Naive thymus-derived CD4-positive, alpha-beta T cell (primary cell): ENCODE data around the gene IL1RAPL1. TPM values are rescaled to one million over a fixed set of nuclear protein-coding genes. Genes with fewer than 3 reads are reported as not detected.

Experiments used
- ATAC-seq: fragments of 150-1000 bp; cut with Tn5 transposase; 2 replicates; pipeline ENCODE4 v1.10.0; 2021; ENCODE audit warnings: mild to moderate bottlenecking, moderate library complexity
- CTCF ChIA-PET: fragments of 350-600 bp; sonication (Branson Sonifier 250); formaldehyde crosslinking; loops from one replicate; lab custom pipeline; 2021; ENCODE audit warnings: antibody characterized with exemption; lab: Charles Lee
- POLR2A ChIA-PET: fragments of 350-600 bp; sonication (Branson Sonifier 250); formaldehyde crosslinking; loops from one replicate; lab custom pipeline; 2021; ENCODE audit warnings: antibody characterized with exemption, inconsistent platforms; lab: Charles Lee
- DNase-seq, 9 donors: peaks; one replicate each; pipeline versions ENCODE4 v3.0.0 to v3.0.0-alpha.2; 2020 to 2022; ENCODE audit warnings: mixed read lengths in 1 of 9
- H3K27ac ChIP-seq: one replicate; pipeline ENCODE4 v1.7.0; 2013; ENCODE audit warnings: mild to moderate bottlenecking, low read depth, low read length, moderate library complexity
- H3K27me3 ChIP-seq, 2 donors: one replicate each; pipeline ENCODE4 v1.7.0; 2013; ENCODE audit warnings: low read length in 2 of 2, mild to moderate bottlenecking in 2 of 2, moderate library complexity in 2 of 2; ENCODE audit not compliant: control insufficient read depth in 2 of 2, insufficient read depth in 2 of 2
- H3K36me3 ChIP-seq, 3 experiments: 1 replicate in 2 of 3; 2 replicates in 1 of 3; pipeline ENCODE4 v1.7.0; 2013; ENCODE audit warnings: low read length in 3 of 3, mild to moderate bottlenecking in 3 of 3, moderate library complexity in 1 of 3; ENCODE audit not compliant: insufficient read depth in 3 of 3, control insufficient read depth in 2 of 3
- H3K4me1 ChIP-seq, 2 donors: one replicate each; pipeline ENCODE4 v1.7.0; 2013; ENCODE audit warnings: low read length in 2 of 2, mild to moderate bottlenecking in 2 of 2, moderate library complexity in 1 of 2; ENCODE audit not compliant: control insufficient read depth in 2 of 2, insufficient read depth in 2 of 2
- H3K4me3 ChIP-seq: 2 replicates; pipeline ENCODE4 v1.7.0; 2013; ENCODE audit warnings: mild to moderate bottlenecking, low read length
- H3K9me3 ChIP-seq, 3 experiments: 1 replicate in 2 of 3; 2 replicates in 1 of 3; pipeline ENCODE4 v1.7.0; 2013; ENCODE audit warnings: low read length in 3 of 3; ENCODE audit not compliant: control insufficient read depth in 2 of 3
- H3K27ac Mint-ChIP-seq, 9 donors: one replicate each; pipeline ENCODE4 v1.8.0; 2020 to 2022; ENCODE audit warnings: mixed read lengths in 9 of 9, mild to moderate bottlenecking in 8 of 9, moderate library complexity in 5 of 9, inconsistent platforms in 2 of 9
- H3K27me3 Mint-ChIP-seq, 5 donors: one replicate each; pipeline ENCODE4 v1.8.0; 2021 to 2022; ENCODE audit warnings: mixed read lengths in 5 of 5, mild to moderate bottlenecking in 1 of 5
- H3K36me3 Mint-ChIP-seq, 5 donors: one replicate each; pipeline ENCODE4 v1.8.0; 2020 to 2022; ENCODE audit warnings: mixed read lengths in 5 of 5, mild to moderate bottlenecking in 3 of 5, inconsistent platforms in 1 of 5
- H3K4me1 Mint-ChIP-seq, 7 donors: one replicate each; pipeline ENCODE4 v1.8.0; 2020 to 2022; ENCODE audit warnings: mixed read lengths in 7 of 7, mild to moderate bottlenecking in 3 of 7, inconsistent platforms in 1 of 7
- H3K4me3 Mint-ChIP-seq, 10 donors: one replicate each; pipeline ENCODE4 v1.8.0; 2020 to 2022; ENCODE audit warnings: mild to moderate bottlenecking in 10 of 10, mixed read lengths in 10 of 10, moderate library complexity in 6 of 10, inconsistent platforms in 2 of 10
- H3K9me3 Mint-ChIP-seq, 11 donors: one replicate each; pipeline ENCODE4 v1.8.0; 2020 to 2022; ENCODE audit warnings: mixed read lengths in 11 of 11, mild to moderate bottlenecking in 4 of 11, inconsistent platforms in 1 of 11, moderate library complexity in 1 of 11
- intact Hi-C, 2 donors: fragments of 100-400 bp; cut with micrococcal nuclease; formaldehyde crosslinking; loops; one replicate each; pipeline ENCODE4 v1.15.1; 2023
- polyA plus RNA-seq, 2 donors: library from polyadenylated mRNA; unstranded; fragments of 300-500 nt; fragmentation: Illumina TruSeq; gene quantifications; one replicate each; pipeline ENCODE4 v1.2.3, GENCODE V29; 2021
- total RNA-seq, 6 experiments: library from RNA in 5 of 6; stranded (reverse) in 5 of 6; gene quantifications; 1 replicate in 5 of 6; 2 replicates in 1 of 6; pipeline ENCODE4 v1.2.3 and lab custom pipeline; 2021 to 2026

IL1RAPL1 gene
- total and polyA plus RNA-seq, 7 experiments from 2014 or later: not detected

DNA sequence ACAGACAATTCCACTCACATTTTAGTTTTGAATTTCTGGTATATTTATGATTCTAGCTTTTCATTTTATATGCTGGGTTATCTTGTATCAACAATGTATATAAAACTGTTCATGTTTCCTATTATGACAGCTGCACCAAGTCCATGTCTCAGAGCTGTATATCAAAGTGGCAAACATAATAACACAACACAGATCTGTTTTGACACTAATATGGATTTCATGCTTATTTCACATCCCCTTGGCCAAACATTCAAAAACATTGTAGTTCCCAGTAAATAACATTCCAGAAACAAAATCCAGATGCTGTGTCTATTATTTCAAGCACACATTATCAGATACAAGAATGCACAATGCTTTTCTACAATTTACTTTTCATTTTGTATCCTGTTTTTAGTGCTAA, 1247.5 kb downstream of the IL1RAPL1 start:
- no peaks in the 10 kb centered on the region for H3K4me1 Mint-ChIP-seq
- ATAC-seq (no peak), DNase-seq (no peak)
- no peaks in the 10 kb centered on the region for H3K4me1 ChIP-seq
- H3K27me3 ChIP-seq: no peaks in the 10 kb centered on the region
- intact Hi-C loops: no loop called here
- no peak overlapping the region for H3K4me3 Mint-ChIP-seq
- ChIA-PET CTCF (no interaction called here), POLR2A (no interaction called here)
- H3K4me3 ChIP-seq: no peak overlapping the region
- no peak overlapping the region for H3K27ac ChIP-seq
- no peaks in the 10 kb centered on the region for H3K9me3 ChIP-seq
- no peaks in the 10 kb centered on the region for H3K36me3 Mint-ChIP-seq
- no peak overlapping the region for H3K27ac Mint-ChIP-seq
- peaks cover 0 to 2% (median 0%) of the 10 kb centered on the region in 11 donors for H3K9me3 Mint-ChIP-seq
- no peaks in the 10 kb centered on the region for H3K36me3 ChIP-seq
- no peaks in the 10 kb centered on the region for H3K27me3 Mint-ChIP-seq

DNA sequence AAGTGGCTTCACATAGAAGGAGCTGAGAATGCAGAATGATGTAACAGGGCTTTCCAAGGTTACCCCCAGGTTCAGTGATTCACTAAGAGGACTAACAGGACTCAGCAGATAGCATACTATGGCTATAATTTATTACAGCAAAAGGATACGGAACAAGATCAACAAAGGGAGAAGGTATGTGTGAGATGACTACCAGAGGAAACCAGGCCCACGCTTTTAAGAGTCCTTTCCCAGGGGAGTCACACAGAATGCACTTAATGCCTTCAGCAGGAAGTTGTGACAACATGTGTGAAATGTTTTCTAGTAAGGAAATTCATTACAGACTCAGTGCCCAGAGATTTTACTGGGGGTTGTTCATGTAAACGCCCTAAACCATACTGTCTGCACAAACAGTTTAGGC, 1254.5 kb downstream of the IL1RAPL1 start:
- H3K36me3 Mint-ChIP-seq: no peaks in the 10 kb centered on the region
- H3K27me3 ChIP-seq: no peaks in the 10 kb centered on the region
- peaks cover 0 to 4% (median 0%) of the 10 kb centered on the region in 11 donors for H3K9me3 Mint-ChIP-seq
- ATAC-seq (no peak), DNase-seq (no peak)
- intact Hi-C loops: no loop called here
- no peaks in the 10 kb centered on the region for H3K9me3 ChIP-seq
- no peak overlapping the region for H3K27ac Mint-ChIP-seq
- no peaks in the 10 kb centered on the region for H3K4me1 Mint-ChIP-seq
- H3K27me3 Mint-ChIP-seq: no peaks in the 10 kb centered on the region
- H3K4me3 Mint-ChIP-seq: no peak overlapping the region
- no peaks in the 10 kb centered on the region for H3K36me3 ChIP-seq
- no peaks in the 10 kb centered on the region for H3K4me1 ChIP-seq
- ChIA-PET CTCF (no interaction called here), POLR2A (no interaction called here)
- H3K4me3 ChIP-seq: no peak overlapping the region
- H3K27ac ChIP-seq: no peak overlapping the region

GRCh38 chrX:29842552-29842951, 1255.3 kb downstream of the IL1RAPL1 start:
- no peaks in the 10 kb centered on the region for H3K9me3 ChIP-seq
- POLR2A ChIA-PET: no interaction called here
- intact Hi-C loops: no loop called here
- H3K36me3 ChIP-seq: no peaks in the 10 kb centered on the region
- Mint-ChIP-seq H3K4me1 (no peaks in the 10 kb centered on the region), H3K4me3 (no peak overlapping the region), H3K27me3 (no peaks in the 10 kb centered on the region), H3K9me3 (peaks cover 0 to 4% (median 0%) of the 10 kb centered on the region in 11 donors), H3K36me3 (no peaks in the 10 kb centered on the region), H3K27ac (no peak overlapping the region)
- H3K4me1 ChIP-seq: no peaks in the 10 kb centered on the region
- no peak overlapping the region for H3K27ac ChIP-seq
- no peak for ATAC-seq
- CTCF ChIA-PET: no interaction called here
- H3K27me3 ChIP-seq: no peaks in the 10 kb centered on the region
- no peak overlapping the region for H3K4me3 ChIP-seq
- no peak for DNase-seq

- Mint-ChIP-seq H3K4me3 (no peak overlapping the region), H3K36me3 (no peaks in the 10 kb centered on the region), H3K27ac (no peak overlapping the region), H3K27me3 (no peaks in the 10 kb centered on the region), H3K9me3 (peaks cover 0 to 1% (median 0%) of the 10 kb centered on the region in 11 donors), H3K4me1 (no peaks in the 10 kb centered on the region)
- no peaks in the 10 kb centered on the region for H3K27me3 ChIP-seq
- no peaks in the 10 kb centered on the region for H3K4me1 ChIP-seq
- H3K36me3 ChIP-seq: no peaks in the 10 kb centered on the region
- no peak overlapping the region for H3K4me3 ChIP-seq
- no peak overlapping the region for H3K27ac ChIP-seq
- intact Hi-C loops: no loop called here
- no peak for ATAC-seq
- H3K9me3 ChIP-seq: no peaks in the 10 kb centered on the region
- ChIA-PET CTCF (no interaction called here), POLR2A (no interaction called here)
- DNase-seq: no peak
These were observed 1264.8 kb downstream of the IL1RAPL1 start for GRCh38 chrX:29851857-29852605.

GRCh38 chrX:29852767-29853166, 1265.5 kb downstream of the IL1RAPL1 start:
- Histone ChIP-seq H3K27me3 (no peaks in the 10 kb centered on the region), H3K4me3 (no peak overlapping the region), H3K4me1 (no peaks in the 10 kb centered on the region), H3K27ac (no peak overlapping the region), H3K36me3 (no peaks in the 10 kb centered on the region), H3K9me3 (no peaks in the 10 kb centered on the region)
- Mint-ChIP-seq H3K27ac (no peak overlapping the region), H3K27me3 (no peaks in the 10 kb centered on the region), H3K4me1 (no peaks in the 10 kb centered on the region), H3K4me3 (no peak overlapping the region), H3K9me3 (peaks cover 0 to 2% (median 0%) of the 10 kb centered on the region in 11 donors), H3K36me3 (no peaks in the 10 kb centered on the region)
- intact Hi-C loops: no loop called here
- POLR2A ChIA-PET: no interaction called here
- DNase-seq (no peak), ATAC-seq (no peak)
- CTCF ChIA-PET: no interaction called here

DNA sequence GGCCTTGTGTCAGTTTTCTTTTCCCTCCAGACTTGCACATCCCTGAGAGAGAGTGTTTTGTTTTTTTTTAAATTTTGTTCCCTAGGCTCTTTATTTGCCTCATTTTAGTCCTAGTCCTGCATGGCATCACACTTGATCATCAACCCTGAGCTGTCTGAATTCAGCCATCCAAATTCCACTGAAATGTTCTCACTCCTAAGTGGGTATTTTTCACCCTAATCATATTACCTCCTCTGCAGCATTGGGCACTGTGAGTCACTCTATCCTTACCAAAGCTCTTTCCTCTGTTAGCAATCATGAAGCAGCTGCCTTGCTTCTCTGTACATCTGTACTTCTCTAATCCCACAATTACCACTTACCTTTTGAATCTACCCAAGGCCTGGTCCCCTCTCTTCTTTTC, 1271.5 kb downstream of the IL1RAPL1 start:
- H3K4me1 ChIP-seq: no peaks in the 10 kb centered on the region
- Mint-ChIP-seq H3K27ac (no peak overlapping the region), H3K27me3 (no peaks in the 10 kb centered on the region), H3K36me3 (no peaks in the 10 kb centered on the region), H3K4me1 (no peaks in the 10 kb centered on the region), H3K9me3 (peaks cover 0 to 8% (median 1%) of the 10 kb centered on the region in 11 donors), H3K4me3 (no peak overlapping the region)
- H3K27me3 ChIP-seq: no peaks in the 10 kb centered on the region
- ChIA-PET CTCF (no interaction called here), POLR2A (no interaction called here)
- intact Hi-C loops: no loop called here
- no peak overlapping the region for H3K27ac ChIP-seq
- no peak overlapping the region for H3K4me3 ChIP-seq
- ATAC-seq (no peak), DNase-seq (no peak)
- no peaks in the 10 kb centered on the region for H3K36me3 ChIP-seq
- H3K9me3 ChIP-seq: no peaks in the 10 kb centered on the region

GRCh38 chrX:29862126-29862677, 1275.0 kb downstream of the IL1RAPL1 start:
- Mint-ChIP-seq H3K9me3 (peaks cover 0 to 8% (median 1%) of the 10 kb centered on the region in 11 donors), H3K4me3 (no peak overlapping the region), H3K27me3 (no peaks in the 10 kb centered on the region), H3K36me3 (no peaks in the 10 kb centered on the region), H3K27ac (no peak overlapping the region), H3K4me1 (no peaks in the 10 kb centered on the region)
- no peak overlapping the region for H3K4me3 ChIP-seq
- H3K4me1 ChIP-seq: no peaks in the 10 kb centered on the region
- no peaks in the 10 kb centered on the region for H3K27me3 ChIP-seq
- POLR2A ChIA-PET: no interaction called here
- CTCF ChIA-PET: no interaction called here
- intact Hi-C loops: no loop called here
- H3K27ac ChIP-seq: no peak overlapping the region
- no peaks in the 10 kb centered on the region for H3K36me3 ChIP-seq
- no peak for DNase-seq
- ATAC-seq: no peak
- H3K9me3 ChIP-seq: no peaks in the 10 kb centered on the region
